GM12873 (cell line): ENCODE measurements around the gene BGLAP.

Source experiments
- TF ChIP-seq, protein P1 (sequence below): IDR thresholded peaks from 2 replicates; pipeline ENCODE4 v1.5.1; 2012; ENCODE audit warnings: low read depth, mild to moderate bottlenecking, moderate library complexity, low read length, control low read depth; ENCODE audit not compliant: insufficient read depth; ENCODE audit errors: missing control alignments

BGLAP gene

DNA sequence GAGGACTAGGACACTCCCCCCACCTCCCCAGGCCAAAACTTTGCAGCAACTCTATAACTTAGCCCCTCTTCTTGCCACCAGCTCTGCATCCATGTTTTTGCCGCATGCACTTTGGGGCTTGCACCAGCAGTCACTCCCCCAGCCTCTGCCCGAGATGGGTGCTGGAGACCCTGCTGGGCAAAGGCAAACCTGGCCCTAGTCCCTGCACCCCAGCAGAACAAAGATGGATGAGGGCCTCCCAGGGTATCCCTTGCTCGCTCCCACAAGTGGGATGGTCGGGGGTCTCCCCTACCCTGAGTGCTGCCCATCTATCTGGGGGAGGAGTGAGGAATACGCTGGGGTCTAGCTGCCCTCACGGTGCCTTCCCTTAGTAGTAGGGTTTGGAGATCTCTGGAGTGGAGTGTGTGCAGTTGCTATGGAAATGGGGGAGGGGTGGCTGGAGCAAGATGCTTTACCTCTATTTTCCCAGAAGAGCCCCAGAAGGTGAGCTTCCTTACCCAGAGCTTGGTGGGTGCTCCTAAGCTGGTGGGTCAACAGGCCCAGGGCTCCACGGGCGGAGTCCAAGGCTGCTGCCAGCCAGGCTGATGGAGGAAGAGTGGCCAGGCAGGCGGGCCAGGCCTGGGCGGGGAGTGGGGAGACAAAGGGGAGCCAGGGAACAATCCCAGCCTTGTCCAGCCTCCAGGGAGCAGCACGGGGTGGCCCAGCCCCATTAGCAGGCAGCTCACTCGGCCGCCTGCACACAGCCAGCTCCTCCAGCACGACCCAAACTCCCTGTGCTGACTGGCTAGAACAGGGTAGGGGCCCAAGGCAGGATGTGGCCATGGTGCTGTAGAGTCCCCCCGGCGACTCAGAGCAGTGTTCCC, 5.7 kb downstream of the BGLAP start, which contains the start of gene PAQR6:
Gene PAQR6 (minus strand): TSS at position 597 of the 863 bp plus-strand sequence. CDS start 1,325 bp downstream, outside the sequence.
- TF ChIP-seq, protein P1, sequence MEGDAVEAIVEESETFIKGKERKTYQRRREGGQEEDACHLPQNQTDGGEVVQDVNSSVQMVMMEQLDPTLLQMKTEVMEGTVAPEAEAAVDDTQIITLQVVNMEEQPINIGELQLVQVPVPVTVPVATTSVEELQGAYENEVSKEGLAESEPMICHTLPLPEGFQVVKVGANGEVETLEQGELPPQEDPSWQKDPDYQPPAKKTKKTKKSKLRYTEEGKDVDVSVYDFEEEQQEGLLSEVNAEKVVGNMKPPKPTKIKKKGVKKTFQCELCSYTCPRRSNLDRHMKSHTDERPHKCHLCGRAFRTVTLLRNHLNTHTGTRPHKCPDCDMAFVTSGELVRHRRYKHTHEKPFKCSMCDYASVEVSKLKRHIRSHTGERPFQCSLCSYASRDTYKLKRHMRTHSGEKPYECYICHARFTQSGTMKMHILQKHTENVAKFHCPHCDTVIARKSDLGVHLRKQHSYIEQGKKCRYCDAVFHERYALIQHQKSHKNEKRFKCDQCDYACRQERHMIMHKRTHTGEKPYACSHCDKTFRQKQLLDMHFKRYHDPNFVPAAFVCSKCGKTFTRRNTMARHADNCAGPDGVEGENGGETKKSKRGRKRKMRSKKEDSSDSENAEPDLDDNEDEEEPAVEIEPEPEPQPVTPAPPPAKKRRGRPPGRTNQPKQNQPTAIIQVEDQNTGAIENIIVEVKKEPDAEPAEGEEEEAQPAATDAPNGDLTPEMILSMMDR: no peak

DNA sequence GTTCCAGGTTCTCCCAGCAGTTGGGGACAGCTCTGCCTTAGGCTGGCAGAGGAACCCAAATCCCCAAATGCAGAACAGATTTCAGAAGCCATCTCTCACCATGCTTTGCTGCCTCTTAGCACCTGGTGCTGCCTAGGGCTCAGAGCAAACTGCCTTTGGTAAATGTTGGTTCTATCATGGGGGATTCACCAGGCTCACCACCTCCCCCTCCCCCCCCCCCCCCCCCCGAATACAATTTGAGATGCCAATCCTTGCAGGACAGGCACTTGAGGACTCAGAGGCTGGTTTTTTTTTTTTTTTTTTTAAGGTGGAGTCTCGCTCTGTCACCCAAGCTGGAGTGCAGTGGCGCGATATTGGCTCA, 6.3 kb downstream of the BGLAP start:
- TF ChIP-seq, protein P1: no peak

DNA sequence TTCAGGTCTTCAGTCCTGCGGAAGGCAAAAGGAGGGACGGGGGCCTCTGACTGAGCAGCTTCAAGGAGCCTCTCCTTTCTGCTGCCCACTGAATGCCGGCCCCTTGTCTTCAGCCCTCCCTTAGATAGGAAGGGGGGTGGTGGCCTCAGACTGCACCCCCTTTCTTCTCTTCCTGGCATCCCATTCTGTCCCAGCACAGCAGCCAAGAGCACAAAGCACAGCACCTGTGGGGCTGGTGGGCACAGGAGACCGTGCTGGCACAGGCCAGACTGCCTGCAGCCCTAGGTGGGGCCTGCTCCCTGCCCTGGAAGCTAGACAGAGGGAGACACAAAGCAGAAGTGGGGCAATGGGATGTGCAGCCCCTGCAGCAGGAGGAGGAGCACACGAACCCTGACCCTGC, 7.6 kb downstream of the BGLAP start:
- TF ChIP-seq, protein P1: no peak

DNA sequence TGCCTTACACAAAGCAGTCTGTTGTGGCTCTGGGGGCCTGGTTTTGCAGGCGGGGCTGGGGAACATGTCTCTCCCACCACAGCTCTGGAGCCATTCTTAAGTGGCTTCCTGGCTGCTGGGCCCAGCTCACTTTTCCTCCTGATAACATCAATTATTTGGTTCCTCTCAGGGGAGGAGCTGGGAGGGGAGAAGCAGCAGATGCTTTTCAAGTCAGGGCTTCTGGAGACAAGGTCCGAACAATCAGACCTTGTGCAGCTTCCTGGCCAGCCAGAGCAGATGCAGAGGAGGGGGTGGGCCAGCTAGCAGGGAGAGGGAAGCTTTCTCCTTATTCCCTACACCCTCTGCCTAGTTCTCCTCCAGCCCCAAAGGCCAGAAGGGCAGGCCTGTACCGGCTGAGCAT, 9.5 kb downstream of the BGLAP start:
- TF ChIP-seq, protein P1: no peak

DNA sequence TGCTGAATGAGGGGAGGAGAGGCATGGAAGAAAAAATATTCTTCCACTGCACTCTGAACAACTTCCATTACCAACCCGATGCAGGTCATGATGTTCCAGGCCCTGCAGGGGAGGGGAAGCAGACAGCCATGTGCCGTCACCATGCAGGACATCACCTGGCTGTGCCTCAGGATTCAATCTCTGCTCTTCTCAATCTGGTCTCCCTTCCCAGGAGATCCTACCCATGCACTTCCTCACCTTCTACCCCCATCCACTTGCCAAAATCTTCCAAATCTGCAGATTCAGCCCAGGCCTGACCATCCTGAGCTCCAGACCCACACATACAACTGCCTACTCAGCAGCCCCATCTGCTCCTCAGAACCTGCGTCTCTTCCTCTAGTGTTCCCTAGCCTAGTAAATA, 11.7 kb downstream of the BGLAP start:
- TF ChIP-seq, protein P1: no peak

DNA sequence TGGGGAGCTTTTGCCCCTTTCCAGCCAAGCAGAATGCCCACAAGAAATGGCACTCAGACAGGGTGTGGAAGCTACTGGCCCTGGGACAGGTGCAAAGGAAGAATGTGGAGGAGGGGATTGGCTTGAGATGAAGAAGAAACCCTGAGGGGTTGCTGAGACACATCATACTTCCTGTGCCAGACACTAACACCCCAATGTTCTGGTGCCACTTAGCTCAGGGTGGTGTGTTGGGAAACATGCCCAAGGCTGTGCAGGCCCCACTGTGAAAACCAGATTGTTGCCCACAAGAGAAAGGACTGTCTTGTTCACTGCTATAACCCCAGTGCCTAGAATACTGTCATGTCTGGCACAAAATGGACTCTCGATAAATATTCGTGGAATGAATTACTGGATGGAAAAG, 15.7 kb downstream of the BGLAP start:
- TF ChIP-seq, protein P1: no peak

DNA sequence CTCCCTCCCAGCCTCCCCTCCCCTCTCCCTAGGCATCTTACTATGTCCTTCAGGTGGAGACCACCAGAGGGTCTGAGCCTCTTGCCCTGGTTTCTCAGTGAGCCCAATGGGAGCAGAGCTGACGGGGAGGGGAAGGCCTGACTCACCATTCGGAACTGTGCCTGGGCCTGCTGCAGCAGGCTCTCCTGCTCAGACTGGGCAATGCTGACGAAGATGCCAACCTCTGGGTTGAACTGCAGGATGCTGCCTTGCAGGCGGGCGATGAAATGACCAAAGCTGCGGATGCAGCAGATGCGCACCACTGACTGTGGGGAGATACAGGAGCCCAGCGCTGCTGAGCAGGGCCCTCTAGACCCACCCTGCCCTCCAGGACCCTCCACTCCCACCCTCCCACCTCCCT, 16.9 kb downstream of the BGLAP start:
- TF ChIP-seq, protein P1: no peak
